Measurements from ENCODE around the gene ARMH4.

Gene ARMH4

GRCh38 chr14:58055497-58056010 lies 96.5 kb downstream of the ARMH4 start:
- DNase-seq (ENCODE audit: low spot score), result no peak

DNA sequence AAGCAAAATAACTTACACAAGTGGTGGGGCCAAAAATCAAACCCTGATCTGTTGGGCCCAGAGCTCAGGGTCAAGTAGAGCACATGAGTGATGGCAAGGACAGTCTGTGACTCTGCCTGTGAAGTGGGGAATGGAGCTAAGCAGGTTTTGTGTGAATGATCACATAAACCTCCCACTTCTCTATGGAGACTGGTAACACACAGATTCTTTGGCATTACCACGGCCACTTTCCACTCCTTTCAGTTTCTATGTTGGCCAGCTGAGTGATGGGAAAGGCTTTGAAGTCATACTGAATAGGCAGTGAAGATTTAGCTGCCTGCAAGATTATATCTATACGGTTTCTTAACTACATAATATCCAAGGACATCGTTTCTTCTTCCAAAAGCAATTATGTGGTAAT lies 97.9 kb downstream of the ARMH4 start:
- no peak for DNase-seq (ENCODE audit: low spot score)

GRCh38 chr14:58048219-58048618 lies 103.8 kb downstream of the ARMH4 start:
- no peak for DNase-seq (ENCODE audit: low spot score)

DNA sequence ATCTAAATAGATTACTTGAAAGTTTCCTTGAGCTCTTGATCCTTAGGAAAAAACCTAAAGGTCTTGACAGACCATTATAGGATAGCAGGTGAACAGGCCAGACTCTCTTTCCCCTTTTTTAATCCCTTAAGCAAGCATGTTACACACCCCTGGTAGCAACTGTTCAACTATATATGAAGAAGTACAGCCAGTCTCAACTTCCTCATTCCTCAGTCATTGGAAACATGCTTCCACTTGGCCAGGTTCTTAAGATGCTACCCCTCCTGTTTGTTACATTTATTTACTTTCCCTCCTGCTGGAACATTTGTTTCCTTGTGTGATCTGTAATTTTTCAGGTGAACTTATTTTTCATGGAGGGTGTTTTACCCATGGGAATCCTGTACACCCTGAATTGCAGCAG lies 124.1 kb downstream of the ARMH4 start:
- DNase-seq (ENCODE audit: low spot score), result no peak

DNA sequence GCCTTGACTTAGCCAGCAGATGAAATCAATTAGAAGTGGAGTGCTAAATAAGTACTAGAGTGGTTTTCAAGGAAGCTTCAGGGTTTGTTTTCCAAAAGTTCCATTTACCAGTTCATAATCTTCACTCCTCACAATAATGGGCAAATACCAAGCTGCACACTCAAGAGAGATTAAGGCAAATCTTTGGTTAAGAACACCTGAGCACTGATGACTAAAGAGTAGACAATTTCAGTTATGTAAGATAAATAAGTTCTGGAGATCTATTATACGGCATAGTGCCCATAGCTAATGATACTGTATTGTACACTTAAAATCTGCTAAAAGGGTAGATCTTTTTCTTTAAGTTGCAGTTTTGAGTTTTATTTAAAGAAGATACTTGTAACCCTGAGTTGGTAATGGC lies 125.0 kb downstream of the ARMH4 start:
- DNase-seq (ENCODE audit: low spot score), result no peak

GRCh38 chr14:58026219-58026618 lies 125.8 kb downstream of the ARMH4 start:
- DNase-seq (ENCODE audit: low spot score), result no peak

DNA sequence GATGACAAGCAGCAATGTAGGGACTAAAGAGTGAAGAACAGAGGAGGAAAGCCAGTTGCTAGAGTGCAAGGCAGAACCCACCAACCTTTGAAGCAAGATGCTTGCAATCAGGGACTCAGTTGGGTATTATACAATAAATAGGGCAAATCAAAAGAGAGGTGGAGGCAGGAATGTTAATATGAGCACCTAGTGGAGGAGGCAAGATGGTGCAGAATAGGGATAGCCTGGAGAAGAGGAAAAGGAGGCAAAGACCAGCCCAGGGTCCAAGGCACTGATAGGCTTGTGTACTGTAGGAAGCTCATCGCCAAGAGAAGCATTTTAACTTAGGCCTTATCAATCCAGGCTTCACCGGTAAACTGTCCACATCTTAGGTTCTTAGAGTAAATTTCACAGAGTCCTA lies 137.2 kb downstream of the ARMH4 start:
- DNase-seq (ENCODE audit: low spot score), result no peak

- no peak for DNase-seq (ENCODE audit: low spot score)
These were observed 149.4 kb downstream of the ARMH4 start for GRCh38 chr14:58002618-58003017.

GRCh38 chr14:57999979-58000378 lies 152.0 kb downstream of the ARMH4 start:
- no peak for DNase-seq (ENCODE audit: low spot score)

DNA sequence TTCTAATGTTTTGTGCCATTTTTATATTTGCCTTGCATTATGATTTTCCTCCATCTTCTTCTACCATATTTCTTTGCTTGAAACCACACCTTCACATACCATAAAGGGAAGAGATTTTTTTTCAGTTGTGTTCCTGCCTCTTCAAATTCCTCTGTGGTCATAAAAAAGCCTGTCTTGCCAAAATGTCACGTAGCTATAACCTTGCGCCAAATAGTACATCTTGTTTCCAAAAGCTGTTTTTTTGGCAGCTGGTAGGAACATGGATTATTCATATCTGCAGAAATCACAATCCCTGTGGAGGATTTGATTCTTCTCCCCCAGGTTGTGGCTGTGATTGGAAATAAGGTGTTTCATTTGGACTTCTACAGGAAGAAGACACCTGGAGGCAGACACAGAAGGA lies 152.5 kb downstream of the ARMH4 start:
- DNase-seq (ENCODE audit: low spot score), result no peak

GRCh38 chr14:57998766-57999165 lies 153.2 kb downstream of the ARMH4 start:
- no peak for DNase-seq (ENCODE audit: low spot score)

- no peak for DNase-seq (ENCODE audit: low spot score)
These were observed 160.7 kb downstream of the ARMH4 start for GRCh38 chr14:57991353-57991752.

DNA sequence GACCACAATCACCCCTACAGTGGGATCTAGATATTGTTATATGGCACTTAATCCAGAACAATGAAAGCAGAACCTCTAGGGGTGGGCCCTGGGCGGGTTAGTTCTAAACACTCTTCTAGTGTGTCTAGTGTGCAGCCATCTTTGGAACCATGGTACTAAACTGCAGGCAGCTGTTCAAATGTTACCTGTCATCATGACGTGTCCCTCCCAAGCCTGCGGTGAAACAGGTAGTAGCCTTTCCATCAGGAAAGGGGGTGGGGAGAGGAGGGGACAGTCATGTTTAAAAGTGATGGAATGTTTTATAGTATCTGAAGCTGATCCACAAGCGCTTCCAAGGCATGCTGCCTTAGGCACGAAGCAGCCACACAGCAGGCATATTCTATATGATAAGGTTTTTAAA lies 163.6 kb downstream of the ARMH4 start:
- DNase-seq (ENCODE audit: low spot score), result no peak

- DNase-seq (ENCODE audit: low spot score), result no peak
These were observed 164.3 kb downstream of the ARMH4 start for GRCh38 chr14:57987596-57988300.

DNA sequence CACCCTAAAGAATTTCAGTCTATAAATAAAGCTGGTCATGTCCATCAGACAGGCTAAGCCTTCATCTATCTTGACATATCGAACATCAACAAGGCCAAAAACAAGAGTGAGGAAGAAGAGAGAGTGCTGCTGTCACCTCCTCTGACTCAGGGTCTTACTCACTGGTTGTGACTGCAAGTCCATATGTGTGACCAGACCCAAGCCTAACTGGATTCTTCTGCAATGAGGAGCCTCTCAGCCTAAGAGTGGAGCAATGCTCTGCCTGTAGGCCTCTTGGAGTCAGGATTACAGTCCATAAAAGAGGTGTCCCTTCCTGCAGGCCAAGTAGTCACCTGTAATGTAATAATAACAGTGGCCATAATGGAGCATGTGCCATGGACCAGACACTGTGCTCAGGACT lies 165.0 kb downstream of the ARMH4 start:
- no peak for DNase-seq (ENCODE audit: low spot score)

GRCh38 chr14:57982804-57983634 lies 169.0 kb downstream of the ARMH4 start:
- no peak for DNase-seq (ENCODE audit: low spot score)

DNA sequence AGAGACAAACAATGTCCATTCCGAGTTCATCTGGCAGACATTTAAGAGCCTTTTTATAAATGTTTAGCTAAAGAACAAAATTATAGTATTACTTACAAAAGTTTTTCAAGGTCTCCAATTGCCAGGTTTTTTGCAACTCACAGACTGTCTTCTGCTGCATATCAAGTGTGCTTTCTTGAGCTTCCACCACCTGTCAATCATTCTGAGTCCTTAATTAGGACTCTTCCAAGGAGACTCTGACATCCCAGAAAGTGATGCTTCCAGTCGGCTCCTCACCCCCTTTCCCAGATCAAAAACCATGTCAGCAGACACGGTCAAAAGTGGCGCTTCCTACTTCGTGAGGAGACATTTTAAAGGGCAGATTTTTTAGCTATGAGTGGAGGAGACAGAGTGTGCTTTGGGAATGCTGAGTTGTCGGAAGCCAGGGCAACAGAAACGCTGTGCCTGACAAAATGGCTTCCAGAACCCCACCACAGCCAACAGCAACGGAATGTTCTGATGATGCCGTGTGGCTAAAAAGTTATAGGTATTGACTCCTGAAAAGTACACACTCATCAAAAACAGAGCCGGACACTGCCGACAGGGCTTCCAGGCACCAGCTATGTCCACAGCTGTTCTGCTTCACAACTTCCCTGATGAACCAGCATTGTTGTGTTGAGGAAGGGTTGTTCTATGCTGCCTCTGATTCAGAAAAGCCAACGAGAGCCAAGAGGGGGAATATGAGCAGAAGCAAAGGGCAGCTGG lies 170.0 kb downstream of the ARMH4 start:
- DNase-seq (ENCODE audit: low spot score), result no peak

- no peak for DNase-seq (ENCODE audit: low spot score)
These were observed 172.5 kb downstream of the ARMH4 start for GRCh38 chr14:57979376-57980048.

GRCh38 chr14:57976701-57977100 lies 175.3 kb downstream of the ARMH4 start:
- no peak for DNase-seq (ENCODE audit: low spot score)

DNA sequence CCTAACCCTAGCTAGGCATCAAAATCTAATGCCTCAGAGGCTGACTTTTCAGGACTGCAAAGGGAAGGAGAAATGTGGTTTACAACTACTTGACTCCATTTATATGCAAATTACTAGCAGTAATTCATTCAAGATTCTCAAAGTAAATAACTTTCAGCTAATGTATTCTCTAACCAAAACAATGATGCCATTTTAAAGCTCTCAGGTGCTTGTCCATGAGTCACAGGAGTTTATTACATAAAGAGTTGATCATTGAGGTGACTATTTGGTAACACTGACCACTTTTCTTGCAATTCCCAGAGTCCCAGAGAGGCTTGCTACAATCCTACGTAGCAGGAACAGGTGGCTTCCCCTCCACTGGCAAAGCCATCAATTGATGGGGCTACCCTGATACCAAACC lies 177.1 kb downstream of the ARMH4 start:
- no peak for DNase-seq (ENCODE audit: low spot score)

DNA sequence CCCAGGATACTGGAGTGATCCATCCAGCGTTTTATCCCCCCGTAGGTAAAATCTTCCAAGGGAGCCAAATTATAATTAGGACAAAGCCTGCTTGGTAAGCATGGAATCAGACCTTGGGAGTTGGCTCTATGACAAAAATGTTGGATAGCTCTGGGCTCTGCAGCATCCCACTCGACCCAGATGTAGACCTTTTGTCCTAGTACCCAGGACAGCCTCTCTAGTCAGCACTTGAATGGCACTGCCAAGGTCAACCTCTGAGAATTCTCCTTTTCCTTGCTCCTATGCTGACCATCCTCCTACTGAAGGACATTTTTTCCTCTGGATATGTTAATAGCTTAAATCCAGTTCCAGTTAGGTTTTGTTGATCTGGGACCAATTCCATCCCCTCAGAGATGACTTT lies 181.4 kb downstream of the ARMH4 start:
- no peak for DNase-seq (ENCODE audit: low spot score)

DNA sequence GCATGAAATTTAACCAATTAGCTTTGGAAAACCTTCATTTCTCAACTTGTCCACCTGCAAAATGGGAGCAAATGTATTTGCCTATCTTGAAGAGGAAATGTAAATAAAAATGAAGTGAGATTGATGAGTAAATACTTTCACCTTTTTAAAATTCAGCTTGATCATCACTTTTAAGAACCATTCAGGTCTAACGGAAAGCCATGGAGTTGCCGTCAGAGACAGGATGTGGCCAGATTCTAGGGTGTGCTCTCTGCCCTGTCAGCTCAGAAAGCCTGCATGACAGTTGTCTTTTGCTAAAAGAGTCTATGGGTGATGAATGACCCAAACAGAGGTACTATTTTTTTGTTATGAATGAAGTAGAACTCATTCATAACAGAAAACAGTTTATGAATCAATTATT lies 181.8 kb downstream of the ARMH4 start:
- DNase-seq (ENCODE audit: low spot score), result no peak
